K562 (cell line): ENCODE measurements around the gene PPP1R37. TPM values are rescaled to one million over a fixed set of nuclear protein-coding genes. Genes with fewer than 3 reads are reported as not detected.

Experiments
- ATAC-seq: fragments of 200-7000 bp; cut with Tn5 transposase; 3 replicates; pipeline ENCODE4 v1.9.1; 2020; ENCODE audit warnings: moderate library complexity
- BruUV-seq: library from RNA; stranded (reverse); fragments of 400-500 nt; replicated peaks from 2 replicates; lab custom pipeline; 2021; lab: Mats Ljungman, UMichigan
- CTCF ChIA-PET: fragments of 300-600 bp; formaldehyde crosslinking; extraction: SDS; loops from one replicate; lab custom pipeline; 2021; ENCODE audit warnings: low intra/inter-chr PET ratio; lab: Yijun Ruan, JAX
- POLR2A ChIA-PET: fragments of 300-600, 350-650 bp; sonication (Branson Sonifier 250); formaldehyde crosslinking; extraction: SDS; loops from one replicate; lab custom pipeline; 2021; ENCODE audit warnings: antibody characterized with exemption, inconsistent platforms; lab: Yijun Ruan, JAX
- DNase-seq, 4 experiments: peaks; one replicate each; pipeline versions ENCODE4 v3.0.0 to v3.0.0-alpha.2; 2011 to 2018; ENCODE audit warnings: low spot score in 3 of 4, mixed read lengths in 3 of 4; ENCODE audit errors: extremely low read depth in 1 of 4
- FAIRE-seq: peaks from 2 replicates; lab custom pipeline; 2011; peaks lifted over from hg19 to GRCh38; lab: Jason Lieb, UNC
- H2AFZ ChIP-seq: 2 replicates; pipeline ENCODE4 v1.6.0; 2011; ENCODE audit warnings: low read depth, low read length, control low read depth, inconsistent platforms
- H3K27ac ChIP-seq: fragments of 200-600 bp; 3 replicates; pipeline ENCODE4 v1.8.0; 2011; ENCODE audit warnings: low read depth, mild to moderate bottlenecking, control low read depth, inconsistent platforms, low read length, moderate library complexity, mixed read lengths; ENCODE audit errors: extremely low read depth
- H3K27me3 ChIP-seq, 2 experiments: fragments of 300-600 bp in 1 of 2; 2 replicates in 1 of 2; 3 replicates in 1 of 2; pipeline versions ENCODE4 v1.6.0 to v1.8.0; 2011; ENCODE audit warnings: inconsistent platforms in 2 of 2, low read length in 2 of 2, mild to moderate bottlenecking in 1 of 2, mixed read lengths in 1 of 2, moderate library complexity in 1 of 2; ENCODE audit not compliant: control insufficient read depth in 2 of 2, insufficient read depth in 2 of 2
- H3K36me3 ChIP-seq: fragments of 300-600 bp; 3 replicates; pipeline ENCODE4 v1.8.0; 2011; ENCODE audit warnings: mild to moderate bottlenecking, low read length, inconsistent platforms; ENCODE audit not compliant: control insufficient read depth, insufficient read depth
- H3K4me1 ChIP-seq, 2 experiments: fragments of 200-600 bp in 1 of 2; replicated peaks in 1 of 2; 2 replicates in 1 of 2; 3 replicates in 1 of 2; pipeline versions ENCODE4 v1.5.1 to v1.8.0; 2011; ENCODE audit warnings: inconsistent platforms in 2 of 2, low read length in 2 of 2, mild to moderate bottlenecking in 1 of 2, mixed read lengths in 1 of 2, moderate library complexity in 1 of 2; ENCODE audit not compliant: control insufficient read depth in 2 of 2, insufficient read depth in 2 of 2
- H3K4me2 ChIP-seq: 2 replicates; pipeline ENCODE4 v1.6.1; 2011; ENCODE audit warnings: low read length, control low read depth, inconsistent platforms, mixed read lengths; ENCODE audit not compliant: insufficient read depth
- H3K4me3 ChIP-seq: fragments of 200-600 bp; sonication (generic), shearing (Covaris generic); 2 replicates; pipeline ENCODE4 v1.5.1; 2016; ENCODE audit warnings: control low read depth, inconsistent platforms
- H3K79me2 ChIP-seq: fragments of 200-600 bp; 3 replicates; pipeline ENCODE4 v1.8.0; 2011; ENCODE audit warnings: low read length, inconsistent platforms; ENCODE audit not compliant: control insufficient read depth, insufficient read depth
- H3K9ac ChIP-seq, 2 experiments: 2 replicates each; pipeline versions ENCODE4 v1.6.0 to v1.6.1; 2011; ENCODE audit warnings: low read depth in 2 of 2, low read length in 2 of 2, control low read depth in 1 of 2, inconsistent platforms in 1 of 2, mild to moderate bottlenecking in 1 of 2, mixed read lengths in 1 of 2; ENCODE audit not compliant: insufficient read depth in 1 of 2
- H3K9me1 ChIP-seq: one replicate; pipeline ENCODE4 v1.6.0; 2011; ENCODE audit warnings: inconsistent platforms, mild to moderate bottlenecking, low read length, moderate library complexity; ENCODE audit not compliant: control insufficient read depth, insufficient read depth
- H3K9me3 ChIP-seq: replicated peaks from 2 replicates; pipeline ENCODE4 v1.5.1; 2011; ENCODE audit warnings: low read depth, low read length, inconsistent platforms; ENCODE audit not compliant: control insufficient read depth, insufficient read depth
- H4K20me1 ChIP-seq: replicated peaks from 2 replicates; pipeline ENCODE4 v1.6.1; 2011; ENCODE audit warnings: low read length, inconsistent platforms, mixed read lengths; ENCODE audit not compliant: control insufficient read depth, insufficient read depth
- CHD7 ChIP-seq: fragments of 200-600 bp; sonication (generic); IDR thresholded peaks from one replicate; pipeline ENCODE4 v1.6.1; 2012; ENCODE audit warnings: mild to moderate bottlenecking, low read depth, low read length, inconsistent platforms
- POLR2G ChIP-seq: fragments of 200-400 bp; formaldehyde crosslinking; IDR thresholded peaks from 2 replicates; pipeline ENCODE4 v1.6.1; 2017; ENCODE audit warnings: low read depth, mild to moderate bottlenecking, antibody characterized with exemption, low read length, moderate library complexity
- ZNF586 ChIP-seq: fragments of 450-650 bp; formaldehyde crosslinking; conservative IDR thresholded peaks from 2 replicates; pipeline ENCODE4 v1.4.0; 2020; ENCODE audit warnings: mild to moderate bottlenecking, moderate library complexity
- WGBS: fragments of 100-300 bp; shearing (Covaris generic); methylation state at CpG from one replicate; pipeline ENCODE4 v1.1.6; 2016; ENCODE audit warnings: low coverage, mixed read lengths; ENCODE audit not compliant: insufficient coverage; ENCODE audit errors: missing lambda C conversion rate; 5-methylcytosine and 5-hydroxymethylcytosine counted together
- in situ Hi-C: fragments of 300-500 bp; cut with MboI; formaldehyde crosslinking; loops from 4 replicates; pipeline ENCODE4 v1.15.0; 2018; ENCODE audit warnings: inconsistent platforms, mixed read lengths
- intact Hi-C: fragments of 100-400 bp; cut with micrococcal nuclease; formaldehyde crosslinking; loops from 2 replicates; pipeline ENCODE4 v1.14.2; 2022
- polyA plus RNA-seq, 8 experiments: library from polyadenylated mRNA; depleted of rRNA in 4 of 8; stranded (reverse) in 5 of 8; unstranded in 3 of 8; fragments of >200 nt; fragmentation: Nextera tagmentation in 2 of 8; fragmentation: Illumina TruSeq in 1 of 8; extraction: Ambion mirVana in 2 of 8; extraction: Trizol in 1 of 8; gene quantifications; 2 replicates each; pipeline versions ENCODE4 v1.2.1 to v1.2.3, GENCODE V29; 2011 to 2014; ENCODE audit warnings: inconsistent platforms in 1 of 8, missing spikeins in 1 of 8
- total RNA-seq, 7 experiments: library from RNA; depleted of rRNA in 6 of 7; stranded (reverse); fragments of >200 nt in 6 of 7; fragmentation: Illumina TruSeq in 2 of 7; extraction: Trizol in 2 of 7; gene quantifications; 2 replicates each; pipeline versions ENCODE4 v1.2.1 to v1.2.3, GENCODE V29; 2011 to 2021; ENCODE audit warnings: low replicate concordance in 1 of 7
- TF ChIP-seq, protein P1 (sequence below), 2 experiments: IDR thresholded peaks; 2 replicates each; pipeline ENCODE4 v1.6.1; 2011; ENCODE audit warnings: borderline replicate concordance in 1 of 2, control low read depth in 1 of 2, low read depth in 1 of 2, low read length in 1 of 2, mild to moderate bottlenecking in 1 of 2, mixed read lengths in 1 of 2, moderate library complexity in 1 of 2; ENCODE audit not compliant: insufficient read depth in 1 of 2, insufficient read length in 1 of 2, poor library complexity in 1 of 2, severe bottlenecking in 1 of 2; ENCODE audit errors: extremely low read depth in 1 of 2

The PPP1R37 gene
- total and polyA plus RNA-seq, 9 of the 15 experiments (the other 6 are each of a cell fraction or from before 2014, with no cell fraction given) = 0.04 to 20.3 (median 7.3) TPM

DNA sequence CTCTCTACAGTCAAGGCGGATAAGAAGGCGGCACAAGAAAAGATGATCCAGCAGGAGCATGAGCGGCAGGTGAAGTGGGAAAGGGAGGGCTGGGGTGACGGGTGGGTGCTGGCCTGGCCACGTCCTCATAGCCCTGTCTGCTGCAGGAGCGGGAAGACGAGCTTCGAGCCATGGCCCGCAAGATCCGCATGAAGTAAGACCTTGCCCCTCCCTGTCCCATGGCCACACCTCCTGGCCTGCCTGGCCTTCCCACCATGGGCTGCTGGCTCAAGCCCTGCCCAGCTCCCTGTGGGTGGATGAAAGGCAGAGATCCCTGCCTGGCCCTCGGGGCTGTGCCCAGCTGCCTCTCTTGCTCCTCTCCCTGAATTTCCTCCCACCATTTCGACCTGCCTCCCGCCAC is 23.9 kb upstream of the PPP1R37 start:
- DNase-seq (peak in 1 of 4 experiments; percentile 30), FAIRE-seq (no peak), ATAC-seq (peak; percentile 72)
- H3K79me2 ChIP-seq = peaks cover 4% of the 10 kb centered on the region; the same call in 1 of the 3 replicates
- intact Hi-C loops (no loop called here), in situ Hi-C loops (no loop called here)
- peaks cover 0 to 29% of the 10 kb centered on the region in 2 experiments; a peak in 2 of 5 replicates for H3K4me1 ChIP-seq
- no peak overlapping the region for H2AFZ ChIP-seq
- peak overlapping the region in 1 of 2 experiments; percentile 61; a peak in 1 of 4 replicates for H3K9ac ChIP-seq
- no TSS peak for BruUV-seq
- peaks cover 4% of the 10 kb centered on the region; the same call in 1 of the 2 replicates for H4K20me1 ChIP-seq
- 74% methylated on average over 13 of the region's 13 CpGs for WGBS
- no peaks in the 10 kb centered on the region for H3K9me3 ChIP-seq
- H3K27ac ChIP-seq = no peak overlapping the region
- no peak overlapping the region for H3K4me3 ChIP-seq
- H3K36me3 ChIP-seq = peaks cover 74% of the 10 kb centered on the region; the same call in 2 of the 3 replicates
- H3K4me2 ChIP-seq = no peak overlapping the region
- ChIA-PET CTCF (no interaction called here), POLR2A (interaction anchor here (0.6 to 1.1 kb wide), 4 partner anchors 20 to 1774 kb away, joined by 3 to 5 read pairs (median 3); no protein-coding TSS in a partner anchor)
- no peaks in the 10 kb centered on the region for H3K9me1 ChIP-seq
- no peaks in the 10 kb centered on the region for H3K27me3 ChIP-seq
- no peak for TF ChIP-seq CHD7
- TF ChIP-seq ZNF586 (CRISPR knock-in tag) = no peak
- TF ChIP-seq, protein P1, sequence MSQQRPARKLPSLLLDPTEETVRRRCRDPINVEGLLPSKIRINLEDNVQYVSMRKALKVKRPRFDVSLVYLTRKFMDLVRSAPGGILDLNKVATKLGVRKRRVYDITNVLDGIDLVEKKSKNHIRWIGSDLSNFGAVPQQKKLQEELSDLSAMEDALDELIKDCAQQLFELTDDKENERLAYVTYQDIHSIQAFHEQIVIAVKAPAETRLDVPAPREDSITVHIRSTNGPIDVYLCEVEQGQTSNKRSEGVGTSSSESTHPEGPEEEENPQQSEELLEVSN (IDR thresholded peaks at IDR 0.05; ENCODE audit: borderline replicate concordance in 1 of 2, extremely low read depth in 1 of 2, insufficient read depth in 1 of 2, insufficient read length in 1 of 2, low read depth in 1 of 2, low read length in 1 of 2, poor library complexity in 1 of 2, severe bottlenecking in 1 of 2) = peak; percentile 42 to 44
- 0 out of 2 replicates have a peak, but pooled peaks have one; percentile 43 for TF ChIP-seq POLR2G
